ENCODE data around the gene KLHDC8B. TPM values are rescaled to one million over a fixed set of nuclear protein-coding genes. Genes with fewer than 3 reads are reported as not detected.

Gene KLHDC8B
- total and polyA plus RNA-seq, 9 of the 15 experiments (the other 6 are each of a cell fraction or from before 2014, with no cell fraction given) = 6.9 to 34.8 (median 25.2) TPM

DNA sequence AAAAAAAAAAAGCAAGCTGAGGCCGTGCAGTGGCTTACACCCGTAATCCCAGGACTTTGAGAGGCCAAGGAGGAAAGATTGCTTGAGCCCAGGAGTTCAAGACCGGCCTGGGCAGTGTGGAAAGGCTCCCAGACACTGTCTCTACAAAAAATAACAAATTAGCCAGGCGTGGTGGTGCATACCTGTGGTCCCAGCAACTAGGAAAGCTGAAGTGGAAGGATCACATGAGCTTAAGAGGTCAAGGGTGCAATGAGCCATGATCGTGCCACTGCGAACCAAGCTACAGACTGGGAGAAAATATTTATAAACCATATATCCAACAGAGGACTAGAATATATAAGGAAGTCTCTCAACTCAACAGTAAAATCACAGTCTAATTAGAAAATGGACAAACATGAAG lies 10.0 kb downstream of the KLHDC8B start (continued):
- TF ChIP-seq BRCA1 (IDR thresholded peaks at IDR 0.05) (no peak), BRCA1 (CRISPR knock-in tag; IDR thresholded peaks at IDR 0.05) (no peak)

DNA sequence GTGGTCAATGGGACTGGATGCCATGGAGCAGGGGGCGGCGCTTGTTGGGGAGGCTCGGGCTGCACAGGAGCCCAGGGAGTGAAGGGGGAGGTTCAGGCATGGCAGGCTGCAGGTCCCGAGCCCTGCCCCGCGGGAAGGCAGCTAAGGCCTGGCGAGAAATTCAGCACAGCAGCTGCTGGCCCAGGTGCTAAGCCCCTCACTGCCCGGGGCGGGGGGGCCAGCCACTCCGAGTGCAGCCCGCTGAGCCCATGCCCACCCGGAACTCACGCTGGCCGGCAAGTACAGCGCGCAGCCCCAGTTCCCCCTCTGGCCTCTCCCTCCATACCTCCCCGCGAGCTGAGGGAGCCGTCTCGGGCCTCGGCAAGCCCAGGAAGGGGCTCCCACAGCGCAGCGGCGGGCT lies 11.3 kb downstream of the KLHDC8B start:
- H3K4me3 ChIP-seq = no peak overlapping the region
- no TSS peak for BruUV-seq (replicated peaks)
- intact Hi-C loops (cut with micrococcal nuclease) (no loop called here), in situ Hi-C loops (cut with MboI) (no loop called here)
- no peak overlapping the region for H3K9ac ChIP-seq (ENCODE audit: insufficient read depth in 1 of 2, low read depth in 2 of 2, low read length in 2 of 2)
- no peaks in the 10 kb centered on the region for H3K9me1 ChIP-seq (ENCODE audit: control insufficient read depth, insufficient read depth, low read length)
- no peak overlapping the region for H2AFZ ChIP-seq (ENCODE audit: low read depth, low read length)
- H3K27me3 ChIP-seq (ENCODE audit: control insufficient read depth in 2 of 2, insufficient read depth in 2 of 2, low read length in 2 of 2) = no peaks in the 10 kb centered on the region
- no peak overlapping the region for H3K27ac ChIP-seq (ENCODE audit: extremely low read depth, low read depth, low read length)
- POLR2A ChIA-PET = interaction anchor here (0.6 kb wide), 2 partner anchors 8 to 134 kb away, joined by 3 read pairs; no protein-coding TSS in a partner anchor
- H3K36me3 ChIP-seq (ENCODE audit: control insufficient read depth, insufficient read depth, low read length) = no peaks in the 10 kb centered on the region
- no peak for FAIRE-seq
- ATAC-seq = no peak
- H3K4me1 ChIP-seq (replicated peaks in 1 of 2; ENCODE audit: control insufficient read depth in 2 of 2, insufficient read depth in 2 of 2, low read length in 2 of 2) = peaks cover 0 to 2% of the 10 kb centered on the region in 2 experiments; a peak in 1 of 5 replicates
- no peaks in the 10 kb centered on the region for H3K79me2 ChIP-seq (ENCODE audit: control insufficient read depth, insufficient read depth, low read length)
- H3K9me3 ChIP-seq (replicated peaks; ENCODE audit: control insufficient read depth, insufficient read depth, low read depth, low read length) = no peaks in the 10 kb centered on the region
- H4K20me1 ChIP-seq (replicated peaks; ENCODE audit: control insufficient read depth, insufficient read depth, low read length) = no peaks in the 10 kb centered on the region
- 80% methylated on average over 3 of the region's 24 CpGs for WGBS (ENCODE audit: insufficient coverage, low coverage, missing lambda C conversion rate)
- CTCF ChIA-PET (ENCODE audit: low intra/inter-chr PET ratio) = no interaction called here
- no peak overlapping the region for H3K4me2 ChIP-seq (ENCODE audit: insufficient read depth, low read length)
- no peak for DNase-seq (ENCODE audit: extremely low read depth in 1 of 4, low spot score in 3 of 4)
- no peak for TF ChIP-seq ZNF146 (CRISPR knock-in tag; IDR thresholded peaks at IDR 0.05; ENCODE audit: unreplicated experiment)
- TF ChIP-seq ZNF830 (CRISPR knock-in tag; IDR thresholded peaks at IDR 0.05) = no peak
- no peak for TF ChIP-seq ATF7 (IDR thresholded peaks at IDR 0.05)
- no peak for TF ChIP-seq GTF2F1 (IDR thresholded peaks at IDR 0.05; ENCODE audit: low read depth, low read length)
- no peak for TF ChIP-seq KLF13 (tag; IDR thresholded peaks at IDR 0.05; ENCODE audit: borderline replicate concordance, low read depth)
- no peak for TF ChIP-seq FOXK1 (CRISPR knock-in tag; IDR thresholded peaks at IDR 0.05; ENCODE audit: borderline replicate concordance)
- no peak for TF ChIP-seq ZSCAN32 (CRISPR knock-in tag; IDR thresholded peaks at IDR 0.05)
- no peak for TF ChIP-seq CHD2 (IDR thresholded peaks at IDR 0.05; ENCODE audit: low read depth, low read length)
- TF ChIP-seq FOXM1 (IDR thresholded peaks at IDR 0.05; ENCODE audit: low read depth) = no peak
- TF ChIP-seq FOXM1 (CRISPR knock-in tag; IDR thresholded peaks at IDR 0.05; ENCODE audit: low read depth) = no peak
- no peak for TF ChIP-seq ZKSCAN1 (IDR thresholded peaks at IDR 0.05; ENCODE audit: low read depth, low read length)
- TF ChIP-seq HIVEP1 (CRISPR knock-in tag; IDR thresholded peaks at IDR 0.05) = no peak
- TF ChIP-seq NRF1 (conservative IDR thresholded peaks at IDR 0.05 in 1 of 2, IDR thresholded peaks at IDR 0.05 in 1 of 2) = no peak

Measured in K562 (cell line).